Naive thymus-derived CD4-positive, alpha-beta T cell (primary cell): ENCODE data around the gene CPNE6. TPM values are rescaled to one million over a fixed set of nuclear protein-coding genes. Genes with fewer than 3 reads are reported as not detected.

Source experiments
- ATAC-seq: fragments of 150-1000 bp; cut with Tn5 transposase; 2 replicates; pipeline ENCODE4 v1.10.0; 2021; ENCODE audit warnings: mild to moderate bottlenecking, moderate library complexity
- CTCF ChIA-PET: fragments of 350-600 bp; sonication (Branson Sonifier 250); formaldehyde crosslinking; loops from one replicate; lab custom pipeline; 2021; ENCODE audit warnings: antibody characterized with exemption; lab: Charles Lee
- POLR2A ChIA-PET: fragments of 350-600 bp; sonication (Branson Sonifier 250); formaldehyde crosslinking; loops from one replicate; lab custom pipeline; 2021; ENCODE audit warnings: antibody characterized with exemption, inconsistent platforms; lab: Charles Lee
- DNase-seq, 9 donors: peaks; one replicate each; pipeline versions ENCODE4 v3.0.0 to v3.0.0-alpha.2; 2020 to 2022; ENCODE audit warnings: mixed read lengths in 1 of 9
- H3K27ac ChIP-seq: one replicate; pipeline ENCODE4 v1.7.0; 2013; ENCODE audit warnings: mild to moderate bottlenecking, low read depth, low read length, moderate library complexity
- H3K27me3 ChIP-seq, 2 donors: one replicate each; pipeline ENCODE4 v1.7.0; 2013; ENCODE audit warnings: low read length in 2 of 2, mild to moderate bottlenecking in 2 of 2, moderate library complexity in 2 of 2; ENCODE audit not compliant: control insufficient read depth in 2 of 2, insufficient read depth in 2 of 2
- H3K36me3 ChIP-seq, 3 experiments: 1 replicate in 2 of 3; 2 replicates in 1 of 3; pipeline ENCODE4 v1.7.0; 2013; ENCODE audit warnings: low read length in 3 of 3, mild to moderate bottlenecking in 3 of 3, moderate library complexity in 1 of 3; ENCODE audit not compliant: insufficient read depth in 3 of 3, control insufficient read depth in 2 of 3
- H3K4me1 ChIP-seq, 2 donors: one replicate each; pipeline ENCODE4 v1.7.0; 2013; ENCODE audit warnings: low read length in 2 of 2, mild to moderate bottlenecking in 2 of 2, moderate library complexity in 1 of 2; ENCODE audit not compliant: control insufficient read depth in 2 of 2, insufficient read depth in 2 of 2
- H3K4me3 ChIP-seq: 2 replicates; pipeline ENCODE4 v1.7.0; 2013; ENCODE audit warnings: mild to moderate bottlenecking, low read length
- H3K9me3 ChIP-seq, 3 experiments: 1 replicate in 2 of 3; 2 replicates in 1 of 3; pipeline ENCODE4 v1.7.0; 2013; ENCODE audit warnings: low read length in 3 of 3; ENCODE audit not compliant: control insufficient read depth in 2 of 3
- H3K27ac Mint-ChIP-seq, 9 donors: one replicate each; pipeline ENCODE4 v1.8.0; 2020 to 2022; ENCODE audit warnings: mixed read lengths in 9 of 9, mild to moderate bottlenecking in 8 of 9, moderate library complexity in 5 of 9, inconsistent platforms in 2 of 9
- H3K27me3 Mint-ChIP-seq, 5 donors: one replicate each; pipeline ENCODE4 v1.8.0; 2021 to 2022; ENCODE audit warnings: mixed read lengths in 5 of 5, mild to moderate bottlenecking in 1 of 5
- H3K36me3 Mint-ChIP-seq, 5 donors: one replicate each; pipeline ENCODE4 v1.8.0; 2020 to 2022; ENCODE audit warnings: mixed read lengths in 5 of 5, mild to moderate bottlenecking in 3 of 5, inconsistent platforms in 1 of 5
- H3K4me1 Mint-ChIP-seq, 7 donors: one replicate each; pipeline ENCODE4 v1.8.0; 2020 to 2022; ENCODE audit warnings: mixed read lengths in 7 of 7, mild to moderate bottlenecking in 3 of 7, inconsistent platforms in 1 of 7
- H3K4me3 Mint-ChIP-seq, 10 donors: one replicate each; pipeline ENCODE4 v1.8.0; 2020 to 2022; ENCODE audit warnings: mild to moderate bottlenecking in 10 of 10, mixed read lengths in 10 of 10, moderate library complexity in 6 of 10, inconsistent platforms in 2 of 10
- H3K9me3 Mint-ChIP-seq, 11 donors: one replicate each; pipeline ENCODE4 v1.8.0; 2020 to 2022; ENCODE audit warnings: mixed read lengths in 11 of 11, mild to moderate bottlenecking in 4 of 11, inconsistent platforms in 1 of 11, moderate library complexity in 1 of 11
- intact Hi-C, 2 donors: fragments of 100-400 bp; cut with micrococcal nuclease; formaldehyde crosslinking; loops; one replicate each; pipeline ENCODE4 v1.15.1; 2023
- polyA plus RNA-seq, 2 donors: library from polyadenylated mRNA; unstranded; fragments of 300-500 nt; fragmentation: Illumina TruSeq; gene quantifications; one replicate each; pipeline ENCODE4 v1.2.3, GENCODE V29; 2021
- total RNA-seq, 6 experiments: library from RNA in 5 of 6; stranded (reverse) in 5 of 6; gene quantifications; 1 replicate in 5 of 6; 2 replicates in 1 of 6; pipeline ENCODE4 v1.2.3 and lab custom pipeline; 2021 to 2026

Gene CPNE6
- total and polyA plus RNA-seq, 7 experiments from 2014 or later = 0.12 TPM; not detected in 6

DNA sequence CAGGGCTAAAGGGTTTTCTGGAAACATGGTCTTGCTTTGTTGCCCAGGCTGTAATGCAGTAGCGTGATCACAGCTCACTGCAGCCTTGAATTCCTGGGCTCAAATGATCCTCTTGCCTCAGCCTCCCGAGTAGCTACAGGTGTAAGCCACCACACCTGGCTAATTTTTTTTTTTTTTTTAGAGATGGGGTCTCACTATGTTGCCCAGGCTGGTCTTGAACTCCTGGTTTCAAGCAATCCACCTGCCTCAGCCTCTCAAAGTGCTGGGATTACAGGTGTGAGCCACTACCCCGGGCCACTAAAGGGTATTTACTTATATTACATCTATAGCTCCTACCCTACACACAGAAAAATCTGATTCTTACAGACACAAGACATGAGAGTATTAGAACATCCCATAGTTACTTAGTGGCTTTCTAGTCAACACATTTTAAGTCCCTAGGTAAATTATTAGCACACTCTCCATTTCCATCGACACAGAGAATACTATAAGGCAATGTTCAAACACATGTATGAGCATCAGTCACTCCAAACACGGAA, 37.0 kb downstream of the CPNE6 start:
- H3K36me3 ChIP-seq = peaks cover 0 to 4% (median 0%) of the 10 kb centered on the region in 3 experiments
- Mint-ChIP-seq H3K36me3 (peaks cover 3 to 23% (median 13%) of the 10 kb centered on the region in 5 donors), H3K4me1 (peaks cover 9 to 28% (median 13%) of the 10 kb centered on the region in 7 donors), H3K27ac (peak overlapping the region; percentile 90 to 97 (median 94)), H3K27me3 (no peaks in the 10 kb centered on the region), H3K4me3 (peak overlapping the region; percentile 3 to 68 (median 46)), H3K9me3 (peaks cover 0 to 2% (median 0%) of the 10 kb centered on the region in 11 donors)
- H3K9me3 ChIP-seq = no peaks in the 10 kb centered on the region
- ChIA-PET POLR2A (interaction anchor here (0.6 to 6.7 kb wide), 17 partner anchors 13 to 1529 kb away, joined by 3 to 85 read pairs (median 6); partner anchors contain the start of genes CARMIL3, CHMP4A, EMC9 and IRF9), CTCF (interaction anchor here (0.7 to 11.7 kb wide), 26 partner anchors 8 to 610 kb away, joined by 3 to 246 read pairs (median 4); partner anchors contain the start of genes CARMIL3, EMC9, IRF9 and MDP1)
- H3K4me3 ChIP-seq = no peak overlapping the region
- intact Hi-C loops = loop anchor here (1.0 to 2.0 kb wide), 6 partner anchors 14 to 188 kb away; partner anchors contain the start of gene PCK2 (in 1 of the 2)
- peaks cover 11 to 12% of the 10 kb centered on the region in 2 donors for H3K4me1 ChIP-seq
- DNase-seq = no peak
- peak overlapping the region; percentile 66 for H3K27ac ChIP-seq
- ATAC-seq = peak; percentile 21
- no peaks in the 10 kb centered on the region for H3K27me3 ChIP-seq

DNA sequence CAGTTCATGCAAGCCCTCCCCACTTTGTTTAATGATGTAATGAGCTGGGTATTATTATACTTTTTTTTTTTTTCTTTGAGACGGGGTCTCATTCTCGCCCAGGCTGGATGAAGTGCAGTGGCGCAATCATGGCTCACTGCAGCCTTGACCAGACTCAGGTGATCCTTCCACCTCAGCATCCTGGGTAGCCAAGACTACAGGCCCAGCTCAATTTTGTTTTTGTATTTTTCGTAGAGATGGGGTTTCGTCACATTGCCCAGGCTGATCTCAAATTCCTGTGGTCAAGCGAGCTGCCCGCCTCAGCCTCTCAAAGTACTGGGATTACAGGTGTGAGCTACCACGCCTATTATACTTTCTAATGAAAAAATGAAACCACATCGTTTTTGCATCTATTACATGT, 38.7 kb downstream of the CPNE6 start:
- peaks cover 0 to 6% (median 0%) of the 10 kb centered on the region in 11 donors for H3K9me3 Mint-ChIP-seq
- Histone ChIP-seq H3K36me3 (peaks cover 0 to 7% (median 0%) of the 10 kb centered on the region in 3 experiments), H3K9me3 (no peaks in the 10 kb centered on the region), H3K27me3 (no peaks in the 10 kb centered on the region), H3K27ac (no peak overlapping the region), H3K4me1 (peaks cover 11 to 14% of the 10 kb centered on the region in 2 donors), H3K4me3 (no peak overlapping the region)
- H3K27me3 Mint-ChIP-seq = peaks cover 0 to 3% (median 0%) of the 10 kb centered on the region in 5 donors
- H3K27ac Mint-ChIP-seq = peak overlapping the region in 2 of 9 donors; percentile 92
- H3K4me3 Mint-ChIP-seq = no peak overlapping the region
- ChIA-PET POLR2A (interaction anchor here (0.6 to 6.7 kb wide), 15 partner anchors 8 to 1509 kb away, joined by 3 to 58 read pairs (median 4); partner anchors contain the start of genes CIDEB, EMC9, IRF9 and MDP1), CTCF (interaction anchor here (0.5 to 11.7 kb wide), 15 partner anchors 9 to 517 kb away, joined by 3 to 246 read pairs (median 4); partner anchors contain the start of genes CARMIL3, IRF9, MDP1 and PCK2)
- ATAC-seq = no peak
- H3K4me1 Mint-ChIP-seq = peaks cover 9 to 31% (median 13%) of the 10 kb centered on the region in 7 donors
- intact Hi-C loops = loop anchor here (10.0 kb wide), 4 partner anchors 555 to 1015 kb away; partner anchors contain the start of genes ACIN1 (in 2 of the 2), C14orf119 (in 2 of the 2), BCL2L2 (in 1 of the 2) and PPP1R3E (in 1 of the 2)
- peaks cover 0 to 9% (median 2%) of the 10 kb centered on the region in 5 donors for H3K36me3 Mint-ChIP-seq
- no peak for DNase-seq

DNA sequence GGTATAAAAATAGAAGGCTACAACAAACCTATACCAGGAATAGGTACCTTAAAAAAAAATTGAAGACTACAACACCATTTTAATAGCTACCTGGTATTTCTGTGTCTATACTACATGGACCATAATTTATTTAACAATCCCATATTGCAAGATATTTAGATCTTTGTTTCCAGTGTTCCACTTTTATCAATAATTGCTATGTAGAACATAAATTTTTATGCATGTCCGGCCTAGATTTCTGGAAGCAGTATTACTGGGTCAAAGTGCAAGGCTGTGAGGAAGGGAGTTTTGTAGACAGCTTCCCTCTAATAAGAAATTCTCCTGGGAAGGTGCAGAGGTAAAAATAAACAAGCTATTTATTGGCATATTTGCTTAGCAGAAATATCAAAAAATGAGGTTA, 39.2 kb downstream of the CPNE6 start:
- DNase-seq = no peak
- Histone ChIP-seq H3K9me3 (no peaks in the 10 kb centered on the region), H3K36me3 (peaks cover 0 to 7% (median 0%) of the 10 kb centered on the region in 3 experiments), H3K27me3 (no peaks in the 10 kb centered on the region), H3K4me1 (peaks cover 11 to 15% of the 10 kb centered on the region in 2 donors), H3K4me3 (no peak overlapping the region), H3K27ac (no peak overlapping the region)
- peaks cover 14 to 35% (median 17%) of the 10 kb centered on the region in 7 donors for H3K4me1 Mint-ChIP-seq
- no peak overlapping the region for H3K4me3 Mint-ChIP-seq
- ATAC-seq = no peak
- H3K9me3 Mint-ChIP-seq = peaks cover 0 to 6% (median 0%) of the 10 kb centered on the region in 11 donors
- intact Hi-C loops = loop anchor here (10.0 kb wide), 4 partner anchors 556 to 1016 kb away; partner anchors contain the start of genes ACIN1 (in 2 of the 2), C14orf119 (in 2 of the 2), BCL2L2 (in 1 of the 2) and PPP1R3E (in 1 of the 2)
- peak overlapping the region in 6 of 9 donors; percentile 7 to 83 (median 54) for H3K27ac Mint-ChIP-seq
- CTCF ChIA-PET = interaction anchor here (0.5 to 11.7 kb wide), 8 partner anchors 17 to 102 kb away, joined by 3 to 246 read pairs (median 9); partner anchors contain the start of genes CARMIL3, IRF9, PCK2 and PSME1
- POLR2A ChIA-PET = interaction anchor here (0.6 to 6.7 kb wide), 12 partner anchors 14 to 335 kb away, joined by 3 to 58 read pairs (median 5); partner anchors contain the start of genes CHMP4A, CIDEB, EMC9 and IRF9
- peaks cover 0 to 3% (median 0%) of the 10 kb centered on the region in 5 donors for H3K27me3 Mint-ChIP-seq
- peaks cover 0 to 10% (median 4%) of the 10 kb centered on the region in 5 donors for H3K36me3 Mint-ChIP-seq

DNA sequence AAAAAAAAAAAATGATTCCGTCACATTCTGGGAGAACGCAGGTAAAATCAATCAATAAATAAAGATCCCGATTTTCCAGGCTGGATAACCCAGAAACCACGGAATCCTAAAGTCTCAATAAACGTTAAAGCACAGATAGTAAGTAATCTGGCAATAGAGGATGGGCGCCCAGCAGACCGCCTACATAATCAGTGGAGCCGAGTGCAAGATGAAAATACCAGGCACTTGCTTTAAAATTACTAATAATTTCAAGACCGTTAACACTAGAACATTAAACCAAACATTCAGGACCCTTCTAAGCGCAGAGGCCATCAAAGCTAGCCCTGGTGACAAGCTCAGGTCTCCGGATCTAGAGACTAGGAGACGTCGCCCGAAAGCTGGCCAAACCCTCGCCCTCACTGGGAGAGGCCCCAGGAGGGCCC, 42.0 kb downstream of the CPNE6 start:
- H3K4me3 Mint-ChIP-seq = peak overlapping the region; percentile 93 to 100 (median 96)
- DNase-seq = peak in 1 of 9 donors; percentile 19
- peak overlapping the region; percentile 96 to 100 (median 99) for H3K27ac Mint-ChIP-seq
- Histone ChIP-seq H3K27me3 (no peaks in the 10 kb centered on the region), H3K36me3 (peaks cover 0 to 25% (median 17%) of the 10 kb centered on the region in 3 experiments), H3K4me3 (peak overlapping the region; percentile 99), H3K27ac (peak overlapping the region; percentile 93), H3K9me3 (no peaks in the 10 kb centered on the region), H3K4me1 (peaks cover 27 to 28% of the 10 kb centered on the region in 2 donors)
- H3K36me3 Mint-ChIP-seq = peaks cover under 1 to 26% (median 15%) of the 10 kb centered on the region in 5 donors
- no peak for ATAC-seq
- POLR2A ChIA-PET = interaction anchor here (0.8 to 15.5 kb wide), 20 partner anchors 10 to 812 kb away, joined by 3 to 298 read pairs (median 12); partner anchors contain the start of genes CARMIL3, CHMP4A, EMC9 and FITM1
- intact Hi-C loops = loop anchor here (1.0 to 10.0 kb wide), 5 partner anchors 99 to 1019 kb away; partner anchors contain the start of genes ACIN1 (in 2 of the 2), C14orf119 (in 2 of the 2), BCL2L2 (in 1 of the 2) and PPP1R3E (in 1 of the 2)
- peaks cover 0 to 6% (median 0%) of the 10 kb centered on the region in 11 donors for H3K9me3 Mint-ChIP-seq
- CTCF ChIA-PET = interaction anchor here (0.7 to 3.8 kb wide), 6 partner anchors 9 to 56 kb away, joined by 3 to 19 read pairs (median 10); partner anchors contain the start of genes EMC9, IRF9, PSME2 and RNF31
- H3K27me3 Mint-ChIP-seq = peaks cover 0 to 3% (median 0%) of the 10 kb centered on the region in 5 donors
- H3K4me1 Mint-ChIP-seq = peaks cover 25 to 44% (median 39%) of the 10 kb centered on the region in 7 donors

DNA sequence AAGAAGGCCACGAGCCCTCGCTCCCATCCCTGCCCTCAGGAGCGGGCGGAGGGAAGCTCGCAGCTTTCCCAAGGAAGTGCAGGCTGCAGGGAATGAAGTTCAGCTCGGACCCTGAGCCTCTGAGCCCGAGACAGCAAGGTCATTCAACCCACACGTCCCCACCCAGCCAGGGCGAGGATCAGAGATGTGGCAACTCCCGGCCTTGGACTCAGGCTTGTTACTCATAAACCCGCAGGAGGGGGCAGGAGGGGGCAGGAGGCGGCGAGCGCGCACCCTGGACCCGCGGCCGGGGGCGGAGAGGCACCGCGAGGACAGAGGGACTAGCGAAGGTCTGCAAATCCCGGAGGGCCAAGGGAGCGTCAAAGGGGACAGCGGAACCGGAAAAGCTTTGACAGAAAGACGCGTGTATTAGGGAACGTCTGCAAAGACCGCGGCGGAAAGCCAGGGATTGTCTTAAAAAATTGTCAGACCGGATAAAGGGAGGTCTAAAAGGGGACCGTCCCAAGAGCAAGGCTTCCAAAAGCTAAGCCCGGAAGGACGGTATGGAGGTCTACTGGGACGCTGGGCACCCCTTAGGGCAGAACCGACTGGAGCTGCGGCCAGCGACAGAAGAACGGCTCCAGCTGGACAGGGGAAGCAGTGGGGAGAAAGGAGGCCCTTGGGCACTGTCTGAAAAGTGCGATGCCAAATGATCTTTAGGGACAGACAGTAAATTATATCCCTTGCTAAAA, 42.6 kb downstream of the CPNE6 start:
- Histone ChIP-seq H3K9me3 (no peaks in the 10 kb centered on the region), H3K27ac (peak overlapping the region; percentile 93), H3K4me3 (peak overlapping the region; percentile 99), H3K4me1 (peaks cover 22 to 23% of the 10 kb centered on the region in 2 donors), H3K27me3 (no peaks in the 10 kb centered on the region), H3K36me3 (peaks cover 0 to 30% (median 23%) of the 10 kb centered on the region in 3 experiments)
- H3K27ac Mint-ChIP-seq = peak overlapping the region; percentile 96 to 100 (median 99)
- DNase-seq = peak in 5 of 9 donors; percentile 62 to 89 (median 83)
- peaks cover 0 to 6% (median 0%) of the 10 kb centered on the region in 11 donors for H3K9me3 Mint-ChIP-seq
- intact Hi-C loops = loop anchor here (1.0 to 10.0 kb wide), 24 partner anchors 20 to 1019 kb away; partner anchors contain the start of genes ACIN1 (in 2 of the 2), C14orf119 (in 2 of the 2), CHMP4A (in 2 of the 2) and EMC9 (in 2 of the 2)
- H3K4me1 Mint-ChIP-seq = peaks cover 22 to 43% (median 38%) of the 10 kb centered on the region in 7 donors
- peaks cover 0 to 3% (median 0%) of the 10 kb centered on the region in 5 donors for H3K27me3 Mint-ChIP-seq
- H3K36me3 Mint-ChIP-seq = peaks cover 5 to 32% (median 20%) of the 10 kb centered on the region in 5 donors
- CTCF ChIA-PET = interaction anchor here (0.5 to 3.8 kb wide), 13 partner anchors 9 to 128 kb away, joined by 3 to 19 read pairs (median 4); partner anchors contain the start of genes EMC9, IRF9, PSME2 and RNF31
- peak overlapping the region; percentile 93 to 100 (median 96) for H3K4me3 Mint-ChIP-seq
- ATAC-seq = peak; percentile 26
- POLR2A ChIA-PET = interaction anchor here (0.6 to 15.5 kb wide), 39 partner anchors 10 to 813 kb away, joined by 3 to 298 read pairs (median 5); partner anchors contain the start of genes CARMIL3, CBLN3, CHMP4A and EMC9
